MCF 10A (cell line): Measurements from ENCODE around the gene BICC1. TPM values are rescaled to one million over a fixed set of nuclear protein-coding genes. Genes with fewer than 3 reads are reported as not detected.

Experiments
- BruUV-seq: library from RNA; stranded (reverse); fragments of 400-500 nt; replicated peaks from 2 replicates; lab custom pipeline; 2021; lab: Mats Ljungman, UMichigan
- CTCF ChIA-PET: fragments of 300-600 bp; sonication (Branson Sonifier 250); formaldehyde crosslinking; extraction: SDS; loops from one replicate; lab custom pipeline; 2021; ENCODE audit warnings: antibody characterized with exemption, inconsistent platforms; lab: Yijun Ruan, JAX
- POLR2A ChIA-PET: fragments of 300-600, 350-650 bp; sonication (Branson Sonifier 250); formaldehyde crosslinking; extraction: SDS; loops from one replicate; lab custom pipeline; 2020; ENCODE audit warnings: antibody characterized with exemption, inconsistent platforms; lab: Yijun Ruan, JAX
- DNase-seq: peaks from one replicate; pipeline ENCODE4 v3.0.0-alpha.2; 2018; ENCODE audit not compliant: unreplicated experiment
- H3K27ac Mint-ChIP-seq: one replicate; pipeline ENCODE4 v1.8.0; 2022; ENCODE audit warnings: mild to moderate bottlenecking, low read depth, mixed read lengths; ENCODE audit not compliant: unreplicated experiment
- H3K27me3 Mint-ChIP-seq: one replicate; pipeline ENCODE4 v1.8.0; 2022; ENCODE audit warnings: mixed read lengths; ENCODE audit not compliant: insufficient read depth, unreplicated experiment
- H3K36me3 Mint-ChIP-seq: one replicate; pipeline ENCODE4 v1.8.0; 2022; ENCODE audit warnings: mild to moderate bottlenecking, moderate library complexity, mixed read lengths; ENCODE audit not compliant: insufficient read depth, unreplicated experiment
- H3K4me1 Mint-ChIP-seq: one replicate; pipeline ENCODE4 v1.8.0; 2022; ENCODE audit warnings: mixed read lengths; ENCODE audit not compliant: insufficient read depth, unreplicated experiment
- H3K4me3 Mint-ChIP-seq: one replicate; pipeline ENCODE4 v1.8.0; 2022; ENCODE audit warnings: mild to moderate bottlenecking, moderate library complexity, mixed read lengths; ENCODE audit not compliant: unreplicated experiment
- H3K9me3 Mint-ChIP-seq: one replicate; pipeline ENCODE4 v1.8.0; 2022; ENCODE audit warnings: mixed read lengths; ENCODE audit not compliant: unreplicated experiment
- intact Hi-C: fragments of 100-400 bp; cut with micrococcal nuclease; formaldehyde crosslinking; loops from 2 replicates; pipeline ENCODE4 v1.14.1; 2022
- total RNA-seq: library from RNA; stranded (reverse); gene quantifications from 2 replicates; pipeline ENCODE4 v1.2.3, GENCODE V29; 2022
- TF ChIP-seq, protein P1 (sequence below): fragments of 200-600 bp; IDR thresholded peaks from one replicate; pipeline ENCODE4 v1.8.0; 2022; ENCODE audit warnings: antibody characterized with exemption, mild to moderate bottlenecking; ENCODE audit not compliant: unreplicated experiment

Gene BICC1
- total RNA-seq, 1 experiment from 2014 or later = 15.6 TPM

GRCh38 chr10:58577437-58577777 is 64.7 kb downstream of the BICC1 start:
- intact Hi-C loops = no loop called here
- POLR2A ChIA-PET = interaction anchor here (0.6 to 1.2 kb wide), 3 partner anchors 10 to 13 kb away, joined by 3 to 4 read pairs (median 3); no protein-coding TSS in a partner anchor
- Mint-ChIP-seq H3K9me3 (peaks cover under 1% of the 10 kb centered on the region), H3K27me3 (no peaks in the 10 kb centered on the region), H3K4me3 (no peak overlapping the region), H3K4me1 (peaks cover 34% of the 10 kb centered on the region), H3K27ac (peak overlapping the region; percentile 73), H3K36me3 (no peaks in the 10 kb centered on the region)
- peak; percentile 41 for DNase-seq
- no TSS peak for BruUV-seq
- CTCF ChIA-PET = interaction anchor here (0.6 kb wide), 1 partner anchor 10 kb away, joined by 3 read pairs; no protein-coding TSS in a partner anchor
- TF ChIP-seq, protein P1, sequence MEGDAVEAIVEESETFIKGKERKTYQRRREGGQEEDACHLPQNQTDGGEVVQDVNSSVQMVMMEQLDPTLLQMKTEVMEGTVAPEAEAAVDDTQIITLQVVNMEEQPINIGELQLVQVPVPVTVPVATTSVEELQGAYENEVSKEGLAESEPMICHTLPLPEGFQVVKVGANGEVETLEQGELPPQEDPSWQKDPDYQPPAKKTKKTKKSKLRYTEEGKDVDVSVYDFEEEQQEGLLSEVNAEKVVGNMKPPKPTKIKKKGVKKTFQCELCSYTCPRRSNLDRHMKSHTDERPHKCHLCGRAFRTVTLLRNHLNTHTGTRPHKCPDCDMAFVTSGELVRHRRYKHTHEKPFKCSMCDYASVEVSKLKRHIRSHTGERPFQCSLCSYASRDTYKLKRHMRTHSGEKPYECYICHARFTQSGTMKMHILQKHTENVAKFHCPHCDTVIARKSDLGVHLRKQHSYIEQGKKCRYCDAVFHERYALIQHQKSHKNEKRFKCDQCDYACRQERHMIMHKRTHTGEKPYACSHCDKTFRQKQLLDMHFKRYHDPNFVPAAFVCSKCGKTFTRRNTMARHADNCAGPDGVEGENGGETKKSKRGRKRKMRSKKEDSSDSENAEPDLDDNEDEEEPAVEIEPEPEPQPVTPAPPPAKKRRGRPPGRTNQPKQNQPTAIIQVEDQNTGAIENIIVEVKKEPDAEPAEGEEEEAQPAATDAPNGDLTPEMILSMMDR = no peak

DNA sequence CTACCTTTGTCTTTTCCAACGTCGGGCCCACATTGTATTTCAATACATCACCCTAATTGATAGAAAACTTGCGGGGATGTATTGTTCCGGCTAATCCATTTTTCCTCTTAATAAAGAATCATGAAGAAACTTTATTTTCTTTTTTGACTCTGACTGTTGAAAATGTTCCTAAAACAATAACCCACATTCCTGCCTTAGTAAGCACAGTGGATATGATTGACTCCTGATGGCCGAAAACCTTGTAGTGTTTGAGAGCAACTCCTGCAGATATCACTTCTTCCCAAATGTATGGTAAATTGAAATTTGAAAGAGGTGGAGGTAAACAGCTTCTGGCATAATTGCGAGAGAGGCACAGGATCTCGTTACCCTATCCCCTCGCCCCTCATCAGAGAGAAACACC is 65.7 kb downstream of the BICC1 start:
- CTCF ChIA-PET = no interaction called here
- TF ChIP-seq, protein P1 = no peak
- POLR2A ChIA-PET = no interaction called here
- Mint-ChIP-seq H3K36me3 (no peaks in the 10 kb centered on the region), H3K4me3 (no peak overlapping the region), H3K27me3 (no peaks in the 10 kb centered on the region), H3K27ac (peak overlapping the region; percentile 73), H3K4me1 (peaks cover 28% of the 10 kb centered on the region), H3K9me3 (peaks cover 10% of the 10 kb centered on the region)
- BruUV-seq = no TSS peak
- intact Hi-C loops = no loop called here
- no peak for DNase-seq

DNA sequence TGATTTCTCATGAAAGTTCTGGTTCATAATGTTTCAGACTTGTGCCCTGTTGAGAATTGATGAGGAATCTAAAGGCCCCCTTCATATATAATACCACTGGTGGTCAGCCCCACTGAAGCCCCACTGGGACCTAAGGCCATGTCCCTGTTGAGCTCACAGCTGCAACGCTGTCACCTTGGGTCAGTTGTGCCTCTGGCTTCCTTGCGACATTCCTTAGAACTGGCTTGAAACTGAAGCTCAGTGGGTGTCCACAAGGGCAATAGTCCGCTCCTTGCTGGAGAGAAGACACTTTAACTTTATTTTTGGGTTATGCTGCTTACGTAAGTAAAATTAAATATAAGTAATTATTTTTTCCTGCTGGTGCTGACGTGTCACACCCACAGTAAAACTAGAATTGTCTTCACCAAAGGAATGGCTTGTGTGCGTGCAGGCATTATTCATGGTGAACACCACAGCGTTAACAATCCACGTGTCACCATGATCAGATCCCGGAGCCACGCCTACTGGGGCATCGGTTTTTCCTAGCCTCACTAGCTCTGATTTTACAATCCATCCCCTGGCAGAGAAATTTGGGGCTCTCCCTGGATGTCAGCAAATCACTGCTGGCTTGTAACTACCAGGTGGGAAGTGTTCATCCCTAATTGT is 66.5 kb downstream of the BICC1 start:
- BruUV-seq = no TSS peak
- Mint-ChIP-seq H3K4me3 (no peak overlapping the region), H3K27me3 (no peaks in the 10 kb centered on the region), H3K36me3 (no peaks in the 10 kb centered on the region), H3K9me3 (peaks cover 14% of the 10 kb centered on the region), H3K4me1 (peaks cover 24% of the 10 kb centered on the region), H3K27ac (no peak overlapping the region)
- TF ChIP-seq, protein P1 = no peak
- intact Hi-C loops = no loop called here
- DNase-seq = no peak
- POLR2A ChIA-PET = no interaction called here
- CTCF ChIA-PET = interaction anchor here (0.6 kb wide), 1 partner anchor 1566 kb away, joined by 4 read pairs; no protein-coding TSS in a partner anchor

DNA sequence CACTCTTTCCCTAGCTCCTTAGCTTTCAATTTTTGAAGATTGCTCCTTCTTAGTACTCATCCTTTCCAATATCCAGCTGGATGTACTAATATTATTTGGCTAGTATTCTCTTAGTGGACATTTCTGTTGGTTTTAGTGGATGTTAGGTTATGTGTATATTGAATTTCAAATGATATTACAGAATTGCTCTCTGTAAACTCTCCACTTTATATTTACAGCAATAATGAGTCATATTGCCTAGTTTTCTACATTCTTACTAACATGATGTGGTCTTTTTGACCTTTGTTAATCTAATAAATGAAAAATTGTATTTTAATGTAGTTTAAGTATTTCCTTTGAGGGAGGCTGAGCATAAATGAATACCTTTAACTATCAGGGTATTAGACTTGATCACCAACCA is 69.4 kb downstream of the BICC1 start:
- Mint-ChIP-seq H3K4me1 (peaks cover 17% of the 10 kb centered on the region), H3K9me3 (peaks cover 14% of the 10 kb centered on the region), H3K27ac (no peak overlapping the region), H3K36me3 (no peaks in the 10 kb centered on the region), H3K27me3 (no peaks in the 10 kb centered on the region), H3K4me3 (no peak overlapping the region)
- no TSS peak for BruUV-seq
- CTCF ChIA-PET = no interaction called here
- DNase-seq = no peak
- TF ChIP-seq, protein P1 = no peak
- intact Hi-C loops = no loop called here
- POLR2A ChIA-PET = no interaction called here
